GM21786 (cell line): Measurements from ENCODE around the gene NSFL1C.

ENCODE experiments used
- ATAC-seq: cut with Tn5 transposase; IDR thresholded peaks from one replicate; pipeline ENCODE4 v1.9.1; 2021; ENCODE audit not compliant: unreplicated experiment

Gene NSFL1C

GRCh38 chr20:1486566-1486965 lies 19.9 kb upstream of the NSFL1C start:
- ATAC-seq = no peak

- no peak for ATAC-seq
Observed at GRCh38 chr20:1484438-1485116, 17.9 kb upstream of the NSFL1C start.

GRCh38 chr20:1479831-1480595 lies 13.4 kb upstream of the NSFL1C start:
- ATAC-seq = no peak

GRCh38 chr20:1478566-1478965 lies 11.9 kb upstream of the NSFL1C start:
- no peak for ATAC-seq

GRCh38 chr20:1477896-1478490 lies 11.3 kb upstream of the NSFL1C start:
- no peak for ATAC-seq

- ATAC-seq = no peak
Observed at GRCh38 chr20:1474817-1475603, 8.4 kb upstream of the NSFL1C start.

- ATAC-seq = no peak
Observed at GRCh38 chr20:1474325-1474724, 7.7 kb upstream of the NSFL1C start.

GRCh38 chr20:1473246-1474220 lies 6.9 kb upstream of the NSFL1C start:
- ATAC-seq = no peak

GRCh38 chr20:1472556-1473245 lies 6.1 kb upstream of the NSFL1C start:
- no peak for ATAC-seq

- no peak for ATAC-seq
Observed at GRCh38 chr20:1471242-1471641, 4.6 kb upstream of the NSFL1C start.

GRCh38 chr20:1469925-1470571 lies 3.4 kb upstream of the NSFL1C start:
- ATAC-seq = no peak

- ATAC-seq = no peak
Observed at GRCh38 chr20:1469306-1469905, 2.8 kb upstream of the NSFL1C start.

GRCh38 chr20:1468117-1468624 lies 1.5 kb upstream of the NSFL1C start:
- no peak for ATAC-seq

- no peak for ATAC-seq
Observed at GRCh38 chr20:1467355-1468116, 887 bp upstream of the NSFL1C start.

GRCh38 chr20:1467082-1467354 lies 369 bp upstream of the NSFL1C start:
- ATAC-seq = no peak

- ATAC-seq = no peak
Observed at GRCh38 chr20:1465470-1466210, 1.0 kb downstream of the NSFL1C start.

GRCh38 chr20:1463971-1464570 lies 2.6 kb downstream of the NSFL1C start:
- no peak for ATAC-seq
